GM04504 (cell line): ENCODE data around the gene ST8SIA3.
"Not testable (repeated sequence)": the region's sequence is repeated elsewhere in the genome, so short reads cannot be mapped to it uniquely, and the experiment has no call there.

ENCODE experiments used
- DNase-seq: peaks from one replicate; pipeline ENCODE4 v3.0.0-alpha.2; 2012; ENCODE audit warnings: low read depth

Gene ST8SIA3

DNA sequence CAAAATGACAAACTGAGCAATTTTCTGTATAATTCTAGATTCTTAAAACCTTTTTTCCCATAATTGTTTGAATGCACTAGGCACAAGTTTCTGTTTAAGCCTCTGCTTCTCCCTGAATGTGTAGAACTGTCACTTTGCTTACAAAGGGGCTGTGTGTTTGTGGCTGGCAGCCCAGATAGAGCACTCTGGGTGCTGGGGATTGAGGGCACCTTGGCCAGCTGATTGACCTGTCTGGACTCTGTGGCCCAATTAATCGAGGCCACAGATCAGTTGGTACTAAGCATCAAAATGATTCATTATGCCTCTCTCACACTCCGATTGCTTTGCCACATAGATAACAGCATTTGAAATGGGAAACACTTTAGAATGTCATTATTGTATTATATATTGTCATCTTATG is 12.1 kb downstream of the ST8SIA3 start:
- DNase-seq, result no peak

DNA sequence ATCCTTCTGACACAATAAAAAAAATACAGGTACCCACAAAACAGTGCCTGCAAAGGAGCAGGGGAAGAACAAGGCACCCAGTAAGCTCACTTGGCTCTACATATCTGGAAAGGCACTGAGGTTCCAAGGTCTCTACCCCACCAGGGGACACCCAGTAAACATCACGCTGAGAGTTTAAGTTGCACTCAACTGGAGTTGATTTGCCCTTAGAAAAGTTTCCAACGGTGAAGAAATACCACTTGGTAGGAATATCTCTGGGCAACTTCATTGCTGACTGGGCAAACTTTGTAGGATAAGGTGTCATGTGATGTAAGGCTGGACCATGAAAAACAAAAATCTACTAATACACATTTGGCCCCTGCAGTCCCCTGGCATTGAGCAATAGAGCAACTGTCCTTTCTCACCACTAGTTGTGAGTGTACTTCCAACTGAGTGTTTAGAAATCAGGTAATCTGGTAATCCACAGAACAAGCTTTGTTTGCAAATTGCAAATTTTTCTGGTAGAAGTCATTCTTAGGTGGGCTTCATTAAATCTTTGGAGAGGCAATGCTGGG is 14.2 kb downstream of the ST8SIA3 start:
- no peak for DNase-seq

DNA sequence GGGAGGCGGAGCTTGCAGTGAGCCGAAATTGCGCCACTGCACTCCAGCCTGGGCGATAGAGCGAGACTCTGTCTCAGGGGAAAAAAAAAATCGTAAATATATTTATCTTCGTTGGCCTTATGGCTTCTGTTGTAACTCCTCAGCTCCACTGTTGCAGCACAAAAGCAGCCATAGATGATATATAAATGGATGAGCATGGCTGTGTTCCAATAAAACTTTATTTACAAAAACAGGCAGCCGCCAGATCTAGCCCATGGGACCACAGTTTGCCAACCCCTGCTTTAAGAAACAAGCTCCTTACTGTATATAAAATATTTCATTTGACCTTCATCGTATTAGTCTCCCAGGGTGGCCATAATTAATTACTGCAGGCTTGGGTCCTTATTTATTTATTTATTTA is 20.1 kb downstream of the ST8SIA3 start:
- no peak for DNase-seq

DNA sequence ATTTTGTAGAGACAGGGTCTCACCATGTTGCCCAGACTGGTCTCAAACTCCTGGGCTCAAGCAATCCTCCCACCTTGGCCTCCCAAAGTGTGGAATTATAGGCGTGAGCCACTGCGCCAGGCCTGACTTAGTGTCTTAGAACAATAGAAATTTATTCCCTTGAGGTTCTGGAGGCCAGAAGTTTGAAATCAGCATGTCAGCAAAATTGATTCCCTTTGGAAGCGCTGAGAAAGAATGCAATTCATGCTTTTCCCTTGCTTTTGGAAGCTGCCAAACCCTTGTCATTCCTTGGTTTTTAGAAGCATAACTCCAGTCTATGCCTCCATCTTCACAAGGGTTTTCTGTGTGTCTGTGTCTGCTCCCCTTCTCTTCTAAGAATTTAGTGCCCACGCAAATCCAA is 20.7 kb downstream of the ST8SIA3 start:
- no peak for DNase-seq

DNA sequence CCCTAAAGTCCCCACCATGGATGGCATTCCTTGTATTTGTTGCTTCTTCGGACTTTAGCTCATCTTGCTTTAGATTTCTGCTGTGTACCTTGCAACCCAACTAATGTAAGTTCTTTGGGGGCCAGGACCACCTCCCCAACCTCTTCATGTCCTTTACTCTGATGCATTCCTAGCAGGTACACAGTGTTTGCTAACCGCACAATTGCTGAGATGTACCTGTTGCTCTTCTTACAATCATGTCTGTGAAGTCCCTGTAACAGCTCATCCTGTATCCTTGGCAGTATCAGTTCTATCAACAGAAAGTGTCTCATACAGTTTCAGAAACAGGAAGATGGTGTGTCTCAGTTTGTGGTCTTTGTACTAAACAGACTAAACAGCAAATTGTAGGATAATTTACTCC is 24.1 kb downstream of the ST8SIA3 start:
- no peak for DNase-seq

DNA sequence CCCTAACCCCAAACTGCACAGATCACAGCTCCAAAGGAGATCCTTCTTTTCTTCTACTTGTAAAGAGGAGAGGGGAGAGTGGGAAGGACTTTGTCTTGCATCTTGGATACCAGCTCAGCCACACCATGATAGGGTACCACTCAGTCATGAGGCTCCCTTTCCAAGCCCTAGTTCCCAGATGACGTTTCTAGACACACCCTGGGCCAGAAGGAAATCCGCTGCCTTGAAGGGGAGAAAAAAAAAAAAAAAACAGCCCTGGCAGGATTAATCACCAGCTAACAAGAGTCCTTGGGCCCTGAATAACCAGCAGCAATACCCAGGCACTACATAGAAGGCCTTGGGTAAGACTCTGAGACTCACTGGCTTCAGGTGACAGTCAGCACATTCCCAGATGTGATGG is 36.9 kb downstream of the ST8SIA3 start:
- no peak for DNase-seq

DNA sequence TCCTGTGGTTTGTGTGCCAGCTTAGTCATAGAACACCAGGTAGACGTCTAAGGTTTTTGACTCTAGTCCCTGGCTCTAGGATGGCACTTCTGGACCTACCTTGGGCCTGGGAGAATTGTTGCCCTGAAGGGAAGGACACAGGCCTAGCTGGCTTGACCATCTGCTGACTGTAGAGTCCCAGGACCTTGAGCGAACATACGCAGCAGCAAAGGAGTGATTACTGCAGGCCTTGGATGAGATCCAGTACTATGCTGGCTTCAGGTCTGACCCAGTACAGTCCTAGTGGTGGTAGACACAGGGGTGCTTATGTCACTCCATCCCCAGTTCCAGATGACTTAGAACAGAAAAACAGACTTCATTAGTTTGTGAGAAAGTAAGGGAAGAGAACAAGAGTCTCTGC is 37.7 kb downstream of the ST8SIA3 start:
- DNase-seq, result no peak

DNA sequence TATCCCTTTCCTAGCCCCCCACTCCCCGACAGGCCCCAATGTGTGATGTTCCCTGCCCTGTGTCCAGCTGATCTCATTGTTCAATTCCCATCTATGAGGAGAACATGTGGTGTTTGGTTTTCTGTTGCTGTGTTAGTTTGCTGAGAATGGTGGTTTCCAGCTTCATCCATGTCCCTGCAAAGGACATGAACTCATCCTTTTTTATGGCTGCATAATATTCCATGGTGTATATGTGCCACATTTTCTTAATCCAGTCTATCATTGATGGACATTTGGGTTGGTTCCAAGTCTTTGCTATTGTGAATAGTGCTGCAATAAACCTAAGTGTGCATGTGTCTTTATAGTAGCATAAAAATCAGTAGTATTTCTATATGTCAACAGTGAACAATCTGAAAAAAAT is 42.4 kb downstream of the ST8SIA3 start:
- DNase-seq, result not testable (repeated sequence)

DNA sequence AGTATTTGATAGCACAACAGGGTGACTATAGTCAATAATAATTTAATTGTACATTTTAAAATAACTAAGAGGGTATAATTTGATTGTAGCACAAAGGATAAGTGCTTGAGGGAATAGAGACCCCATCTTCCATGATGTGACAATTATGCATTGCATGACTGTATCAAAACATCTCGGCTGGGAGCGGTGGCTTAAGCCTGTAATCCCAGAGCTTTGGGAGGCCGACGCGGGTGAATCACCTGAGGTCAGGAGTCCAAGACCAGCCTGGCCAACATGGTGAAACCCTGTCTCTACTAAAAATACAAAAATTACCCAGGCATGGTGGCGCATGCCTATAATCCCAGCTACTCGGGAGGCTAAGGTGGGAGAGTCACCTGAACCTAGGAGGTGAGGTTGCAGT is 44.5 kb downstream of the ST8SIA3 start:
- DNase-seq, result not testable (repeated sequence)

DNA sequence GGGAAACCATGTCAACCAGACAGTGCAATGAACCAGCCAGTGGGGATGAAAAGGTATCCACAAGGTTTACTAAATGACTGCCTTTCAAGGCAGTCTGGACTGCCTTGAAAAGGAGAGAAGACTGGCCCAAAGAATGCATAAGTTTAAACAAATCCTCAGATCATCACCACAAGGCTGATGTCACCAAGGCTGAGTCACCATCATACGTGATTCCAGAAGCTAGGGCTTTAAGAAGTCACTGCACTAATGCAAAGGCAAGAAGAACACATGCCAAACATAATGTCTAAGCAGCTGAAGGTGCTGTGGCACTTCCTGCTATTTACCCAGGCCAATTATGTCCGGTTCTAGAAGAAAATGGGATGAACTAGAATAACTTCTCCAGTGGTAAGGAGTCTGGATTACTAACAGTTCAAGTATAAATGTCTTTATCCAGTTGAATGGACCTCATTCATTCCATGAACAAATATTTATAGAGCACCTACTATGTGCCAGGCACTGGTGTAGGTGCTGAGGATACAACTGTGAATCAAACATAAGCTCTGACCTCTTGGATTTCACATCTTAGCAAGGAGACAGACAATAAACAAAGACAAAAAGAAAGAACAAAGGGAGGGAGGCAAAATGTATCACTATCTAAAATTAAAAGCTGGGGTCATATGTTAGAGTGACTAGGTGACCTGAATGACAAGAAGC is 45.2 kb downstream of the ST8SIA3 start:
- DNase-seq, result peak; percentile 1

DNA sequence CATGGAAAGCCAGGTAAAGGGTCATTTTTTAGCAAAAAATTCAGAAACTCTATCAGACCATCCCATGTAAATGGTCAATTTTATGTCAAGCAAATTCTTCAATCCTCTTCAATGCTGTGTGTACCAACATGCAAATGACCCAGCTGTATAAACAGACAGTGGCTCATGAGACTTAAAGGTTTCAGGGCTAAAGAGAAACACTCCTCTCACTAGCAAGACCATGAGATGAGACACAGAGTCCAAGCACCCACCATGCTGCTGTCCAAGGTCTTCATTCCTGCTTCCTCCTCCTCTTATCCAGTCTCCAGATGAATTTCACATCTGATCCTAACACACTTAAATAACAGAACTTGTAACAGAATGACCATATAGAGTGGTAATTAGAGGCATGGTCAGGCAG is 52.0 kb downstream of the ST8SIA3 start:
- DNase-seq, result no peak

DNA sequence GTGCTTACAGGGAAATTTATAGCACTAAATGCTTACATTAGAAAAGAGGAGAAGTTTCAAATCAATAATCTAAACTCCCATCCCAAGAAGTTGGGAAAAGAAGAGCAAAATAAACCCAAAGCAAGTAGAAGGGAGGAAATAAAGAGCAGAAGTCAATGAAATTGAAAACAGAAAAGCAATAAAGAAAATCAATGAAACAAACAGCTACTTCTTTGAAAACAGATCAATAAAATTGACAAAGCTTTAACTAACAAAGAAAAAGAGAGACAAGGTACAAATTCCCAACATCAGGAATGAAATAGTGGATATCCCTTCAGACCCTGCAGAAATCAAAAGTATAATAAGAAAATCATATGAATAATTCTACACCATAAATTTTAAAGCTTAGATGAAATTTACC is 57.3 kb downstream of the ST8SIA3 start:
- DNase-seq, result no peak

DNA sequence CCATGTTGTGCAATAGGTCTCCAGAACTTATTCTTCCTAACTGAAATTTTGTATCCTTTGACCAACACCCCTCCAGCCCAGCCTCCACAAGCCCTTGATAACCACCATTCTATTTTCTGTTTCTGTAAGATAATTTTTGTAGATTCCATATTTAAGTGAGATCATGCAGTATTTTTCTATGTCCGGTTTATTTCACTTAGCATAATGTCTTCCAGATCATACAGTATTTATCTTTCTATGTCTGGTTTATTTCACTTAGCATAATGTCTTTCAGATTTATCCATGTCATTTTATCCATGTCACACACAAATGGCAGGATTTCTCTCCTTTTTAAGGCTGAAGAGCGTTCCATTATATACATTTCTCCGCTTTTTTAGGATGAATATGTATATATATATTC is 58.4 kb downstream of the ST8SIA3 start:
- no peak for DNase-seq

DNA sequence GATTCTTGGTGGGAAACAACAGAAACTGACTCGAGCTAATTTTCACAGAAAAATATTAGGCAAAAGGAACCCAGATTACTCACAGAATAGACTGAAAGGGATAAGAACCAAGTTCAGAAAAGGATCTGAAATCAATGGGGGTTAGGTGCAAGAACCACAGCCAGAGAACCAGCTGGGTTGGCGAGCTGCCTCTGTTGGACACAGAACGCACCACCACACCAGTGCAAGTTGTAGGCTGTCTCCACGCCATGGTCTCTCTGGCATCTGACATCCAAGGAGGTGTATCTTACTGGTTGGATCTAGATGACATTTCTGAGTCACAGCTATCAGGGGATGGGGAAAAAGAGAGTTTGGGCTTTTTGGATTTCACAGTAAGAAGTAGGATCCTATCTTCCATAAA is 64.2 kb downstream of the ST8SIA3 start:
- no peak for DNase-seq
